ENCODE results near the gene ABR.

DNA sequence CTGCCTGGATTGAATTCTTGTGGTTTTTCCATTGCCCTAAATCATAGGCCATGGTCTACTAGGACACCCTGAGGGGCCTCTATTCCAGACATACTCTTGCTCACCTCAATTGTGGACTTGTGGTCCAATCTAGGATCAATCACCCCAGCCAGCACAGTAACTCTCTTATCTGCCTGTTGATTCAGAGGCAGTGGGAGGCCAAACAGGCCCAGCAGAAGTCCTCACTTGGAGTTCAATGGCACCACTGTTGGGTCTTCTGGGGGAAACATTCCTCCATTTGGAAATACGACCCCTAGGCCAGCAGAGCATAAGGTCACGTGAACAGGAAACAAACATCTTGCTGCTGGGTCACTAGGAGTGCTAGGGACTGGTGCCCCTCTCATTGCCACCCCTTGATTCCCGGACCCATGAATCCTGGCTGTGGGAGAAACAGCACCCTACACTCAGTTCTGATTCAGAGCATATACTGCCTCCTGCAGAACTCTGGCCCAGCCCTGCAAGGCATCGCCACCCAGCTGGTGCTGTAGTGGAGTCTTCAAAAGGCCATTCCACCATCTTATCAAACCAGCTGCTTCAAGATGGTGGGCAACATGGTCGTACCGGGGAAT lies 193.4 kb downstream of the ABR start:
- TF ChIP-seq CTCF (IDR thresholded peaks at IDR 0.05) (no peak), POLR2A (IDR thresholded peaks at IDR 0.05) (no peak), POLR2AphosphoS5 (IDR thresholded peaks at IDR 0.05) (no peak)

All from suprapubic skin (tissue), 4 donors.